Measurements from ENCODE around the gene HS3ST2.

DNA sequence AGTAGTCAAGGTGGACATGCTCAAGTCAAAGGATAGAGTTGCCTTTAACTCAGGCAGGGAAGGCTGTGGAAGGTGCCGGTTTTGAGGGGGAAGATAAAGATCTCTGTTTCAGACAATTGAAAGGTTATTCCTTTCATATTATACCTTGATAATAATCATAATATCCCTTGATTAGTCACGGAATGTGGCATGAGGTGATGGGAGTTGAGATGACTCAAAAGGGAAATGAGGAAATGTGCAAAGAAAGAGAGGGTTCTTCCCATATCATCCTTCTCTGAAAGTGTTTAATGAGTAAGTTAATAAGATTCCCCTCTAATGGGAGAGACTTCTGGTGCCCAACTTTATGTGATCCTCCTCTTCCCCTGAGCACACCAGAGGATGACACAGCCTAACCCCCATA, 43.1 kb upstream of the HS3ST2 start:
- TF ChIP-seq POLR2A (IDR thresholded peaks at IDR 0.05) (no peak), POLR2AphosphoS5 (IDR thresholded peaks at IDR 0.05) (no peak)
- TF ChIP-seq, protein P1, sequence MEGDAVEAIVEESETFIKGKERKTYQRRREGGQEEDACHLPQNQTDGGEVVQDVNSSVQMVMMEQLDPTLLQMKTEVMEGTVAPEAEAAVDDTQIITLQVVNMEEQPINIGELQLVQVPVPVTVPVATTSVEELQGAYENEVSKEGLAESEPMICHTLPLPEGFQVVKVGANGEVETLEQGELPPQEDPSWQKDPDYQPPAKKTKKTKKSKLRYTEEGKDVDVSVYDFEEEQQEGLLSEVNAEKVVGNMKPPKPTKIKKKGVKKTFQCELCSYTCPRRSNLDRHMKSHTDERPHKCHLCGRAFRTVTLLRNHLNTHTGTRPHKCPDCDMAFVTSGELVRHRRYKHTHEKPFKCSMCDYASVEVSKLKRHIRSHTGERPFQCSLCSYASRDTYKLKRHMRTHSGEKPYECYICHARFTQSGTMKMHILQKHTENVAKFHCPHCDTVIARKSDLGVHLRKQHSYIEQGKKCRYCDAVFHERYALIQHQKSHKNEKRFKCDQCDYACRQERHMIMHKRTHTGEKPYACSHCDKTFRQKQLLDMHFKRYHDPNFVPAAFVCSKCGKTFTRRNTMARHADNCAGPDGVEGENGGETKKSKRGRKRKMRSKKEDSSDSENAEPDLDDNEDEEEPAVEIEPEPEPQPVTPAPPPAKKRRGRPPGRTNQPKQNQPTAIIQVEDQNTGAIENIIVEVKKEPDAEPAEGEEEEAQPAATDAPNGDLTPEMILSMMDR (IDR thresholded peaks at IDR 0.05): no peak

All from stomach (tissue), 4 donors.